ENCODE results near the gene PCDH15.
A peak's percentile ranks its signal among the peaks of the same experiment; 100 is the strongest.

The PCDH15 gene

GRCh38 chr10:53843736-53844362 lies 957.2 kb downstream of the PCDH15 start:
- Histone ChIP-seq H2AFZ (ENCODE audit: insufficient read depth, low read length, poor library complexity) (no peak overlapping the region), H3K4me2 (ENCODE audit: low read length) (no peak overlapping the region), H2BK120ac (ENCODE audit: insufficient read depth, low read length, poor library complexity) (no peak overlapping the region), H3K9me3 (ENCODE audit: insufficient read depth, low read depth, low read length) (no peaks in the 10 kb centered on the region), H3K36me3 (ENCODE audit: control insufficient read depth in 1 of 2, insufficient read depth in 2 of 2, low read length in 2 of 2) (no peaks in the 10 kb centered on the region), H2BK5ac (ENCODE audit: low read depth, low read length, poor library complexity) (no peak overlapping the region), H2BK12ac (ENCODE audit: low read length) (no peak overlapping the region), H3K79me1 (ENCODE audit: low read length) (peaks cover 8% of the 10 kb centered on the region), H3K4me3 (ENCODE audit: low read depth, low read length) (no peak overlapping the region), H4K91ac (ENCODE audit: low read depth, low read length) (no peak overlapping the region), H3K14ac (ENCODE audit: low read length) (no peak overlapping the region), H3K23ac (ENCODE audit: low read length) (no peak overlapping the region), H3K79me2 (ENCODE audit: control insufficient read depth, insufficient read depth, low read length, poor library complexity) (no peaks in the 10 kb centered on the region), H3K4ac (ENCODE audit: low read depth, low read length) (no peak overlapping the region), H3K27ac (ENCODE audit: low read depth, low read length) (peak overlapping the region; percentile 41), H3K4me1 (ENCODE audit: control insufficient read depth in 1 of 2, insufficient read depth in 2 of 2, low read length in 2 of 2) (peaks cover 0 to 4% of the 10 kb centered on the region in 2 experiments), H3K18ac (ENCODE audit: low read length) (no peak overlapping the region), H3K27me3 (ENCODE audit: insufficient read depth, low read length) (no peaks in the 10 kb centered on the region), H4K8ac (ENCODE audit: low read depth, low read length) (no peak overlapping the region), H3K9ac (ENCODE audit: low read length) (no peak overlapping the region), H4K12ac (ENCODE audit: low read depth, low read length) (no peak overlapping the region), H2AK5ac (ENCODE audit: low read length) (no peak overlapping the region)
- DNase-seq = no peak
- WGBS (ENCODE audit: extremely low coverage, insufficient coverage, insufficient read length) = no CpG with 5 or more reads among the region's 1 CpG

- Histone ChIP-seq H2BK120ac (ENCODE audit: insufficient read depth, low read length, poor library complexity) (no peak overlapping the region), H3K23ac (ENCODE audit: low read length) (no peak overlapping the region), H3K36me3 (ENCODE audit: control insufficient read depth in 1 of 2, insufficient read depth in 2 of 2, low read length in 2 of 2) (no peaks in the 10 kb centered on the region), H4K12ac (ENCODE audit: low read depth, low read length) (no peak overlapping the region), H3K14ac (ENCODE audit: low read length) (no peak overlapping the region), H2BK5ac (ENCODE audit: low read depth, low read length, poor library complexity) (no peak overlapping the region), H4K8ac (ENCODE audit: low read depth, low read length) (no peak overlapping the region), H3K79me1 (ENCODE audit: low read length) (peaks cover 8% of the 10 kb centered on the region), H3K4me1 (ENCODE audit: control insufficient read depth in 1 of 2, insufficient read depth in 2 of 2, low read length in 2 of 2) (peaks cover 0 to 4% of the 10 kb centered on the region in 2 experiments), H3K4me3 (ENCODE audit: low read depth, low read length) (no peak overlapping the region), H3K9me3 (ENCODE audit: insufficient read depth, low read depth, low read length) (no peaks in the 10 kb centered on the region), H2BK12ac (ENCODE audit: low read length) (no peak overlapping the region), H3K27me3 (ENCODE audit: insufficient read depth, low read length) (no peaks in the 10 kb centered on the region), H3K4me2 (ENCODE audit: low read length) (peak overlapping the region; percentile 38), H3K4ac (ENCODE audit: low read depth, low read length) (no peak overlapping the region), H3K18ac (ENCODE audit: low read length) (no peak overlapping the region), H2AFZ (ENCODE audit: insufficient read depth, low read length, poor library complexity) (no peak overlapping the region), H3K79me2 (ENCODE audit: control insufficient read depth, insufficient read depth, low read length, poor library complexity) (no peaks in the 10 kb centered on the region), H2AK5ac (ENCODE audit: low read length) (no peak overlapping the region), H3K27ac (ENCODE audit: low read depth, low read length) (peak overlapping the region; percentile 99), H3K9ac (ENCODE audit: low read length) (no peak overlapping the region), H4K91ac (ENCODE audit: low read depth, low read length) (no peak overlapping the region)
- no peak for DNase-seq
- whole genome bisulfite sequencing (ENCODE audit: extremely low coverage, insufficient coverage, insufficient read length) = no CpG with 5 or more reads among the region's 9 CpGs
Observed at GRCh38 chr10:53841483-53842145, 959.4 kb downstream of the PCDH15 start.

- H2BK5ac ChIP-seq (ENCODE audit: low read depth, low read length, poor library complexity) = peak overlapping the region; percentile 61
- peak overlapping the region; percentile 68 for H2BK120ac ChIP-seq (ENCODE audit: insufficient read depth, low read length, poor library complexity)
- H2BK12ac ChIP-seq (ENCODE audit: low read length) = peak overlapping the region; percentile 15
- H3K18ac ChIP-seq (ENCODE audit: low read length) = no peak overlapping the region
- H3K36me3 ChIP-seq (ENCODE audit: control insufficient read depth in 1 of 2, insufficient read depth in 2 of 2, low read length in 2 of 2) = no peaks in the 10 kb centered on the region
- H2AK5ac ChIP-seq (ENCODE audit: low read length) = no peak overlapping the region
- H4K91ac ChIP-seq (ENCODE audit: low read depth, low read length) = peak overlapping the region; percentile 19
- H2AFZ ChIP-seq (ENCODE audit: insufficient read depth, low read length, poor library complexity) = no peak overlapping the region
- no peak overlapping the region for H3K4ac ChIP-seq (ENCODE audit: low read depth, low read length)
- no peak for DNase-seq
- H3K79me1 ChIP-seq (ENCODE audit: low read length) = peaks cover 15% of the 10 kb centered on the region
- no peak overlapping the region for H4K12ac ChIP-seq (ENCODE audit: low read depth, low read length)
- H3K27ac ChIP-seq (ENCODE audit: low read depth, low read length) = peak overlapping the region; percentile 68
- no CpG with 5 or more reads among the region's 4 CpGs for WGBS (ENCODE audit: extremely low coverage, insufficient coverage, insufficient read length)
- H3K23ac ChIP-seq (ENCODE audit: low read length) = no peak overlapping the region
- no peak overlapping the region for H3K4me3 ChIP-seq (ENCODE audit: low read depth, low read length)
- H4K8ac ChIP-seq (ENCODE audit: low read depth, low read length) = no peak overlapping the region
- H3K9me3 ChIP-seq (ENCODE audit: insufficient read depth, low read depth, low read length) = no peaks in the 10 kb centered on the region
- no peak overlapping the region for H3K4me2 ChIP-seq (ENCODE audit: low read length)
- no peaks in the 10 kb centered on the region for H3K79me2 ChIP-seq (ENCODE audit: control insufficient read depth, insufficient read depth, low read length, poor library complexity)
- peaks cover 0 to 4% of the 10 kb centered on the region in 2 experiments for H3K4me1 ChIP-seq (ENCODE audit: control insufficient read depth in 1 of 2, insufficient read depth in 2 of 2, low read length in 2 of 2)
- H3K9ac ChIP-seq (ENCODE audit: low read length) = no peak overlapping the region
- no peaks in the 10 kb centered on the region for H3K27me3 ChIP-seq (ENCODE audit: insufficient read depth, low read length)
- H3K14ac ChIP-seq (ENCODE audit: low read length) = peak overlapping the region; percentile 80
Observed at GRCh38 chr10:53840653-53841052, 960.4 kb downstream of the PCDH15 start.

DNA sequence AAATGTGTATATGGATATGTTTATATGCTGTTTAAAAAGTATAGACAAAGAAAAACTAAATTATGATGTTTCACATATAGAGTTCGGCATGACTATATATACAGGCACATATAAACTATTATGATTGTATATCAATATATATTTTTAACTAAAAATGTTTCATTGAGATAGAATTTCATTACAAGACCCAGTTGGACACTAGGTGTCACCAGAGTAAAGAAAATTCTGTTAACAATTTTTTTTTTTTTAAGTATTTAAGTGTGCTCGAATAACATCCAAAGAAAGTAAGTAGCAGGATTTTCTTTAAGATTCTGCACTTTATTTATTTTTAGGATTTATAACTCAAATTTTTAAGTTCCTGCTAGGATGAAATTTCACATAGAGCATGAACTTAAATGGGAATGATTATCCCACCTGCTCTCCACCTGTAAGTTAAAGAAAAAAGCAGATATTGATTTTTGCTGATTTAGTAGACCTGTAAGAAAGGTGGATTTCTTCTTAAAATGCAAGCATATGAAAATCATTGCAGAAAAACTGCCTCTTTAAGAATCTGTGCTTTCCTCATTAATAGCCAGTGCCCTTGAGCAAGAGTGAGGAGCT lies 961.5 kb downstream of the PCDH15 start:
- no peak overlapping the region for H3K4ac ChIP-seq (ENCODE audit: low read depth, low read length)
- no peak overlapping the region for H3K18ac ChIP-seq (ENCODE audit: low read length)
- no peak overlapping the region for H2AK5ac ChIP-seq (ENCODE audit: low read length)
- H3K27ac ChIP-seq (ENCODE audit: low read depth, low read length) = peak overlapping the region; percentile 84
- no peak overlapping the region for H4K12ac ChIP-seq (ENCODE audit: low read depth, low read length)
- H3K4me2 ChIP-seq (ENCODE audit: low read length) = no peak overlapping the region
- no peak overlapping the region for H2BK5ac ChIP-seq (ENCODE audit: low read depth, low read length, poor library complexity)
- H4K91ac ChIP-seq (ENCODE audit: low read depth, low read length) = no peak overlapping the region
- peaks cover 0 to 4% of the 10 kb centered on the region in 2 experiments for H3K4me1 ChIP-seq (ENCODE audit: control insufficient read depth in 1 of 2, insufficient read depth in 2 of 2, low read length in 2 of 2)
- no CpG with 5 or more reads among the region's 2 CpGs for WGBS (ENCODE audit: extremely low coverage, insufficient coverage, insufficient read length)
- H3K79me2 ChIP-seq (ENCODE audit: control insufficient read depth, insufficient read depth, low read length, poor library complexity) = no peaks in the 10 kb centered on the region
- peaks cover 15% of the 10 kb centered on the region for H3K79me1 ChIP-seq (ENCODE audit: low read length)
- no peak overlapping the region for H2BK12ac ChIP-seq (ENCODE audit: low read length)
- H3K27me3 ChIP-seq (ENCODE audit: insufficient read depth, low read length) = no peaks in the 10 kb centered on the region
- no peak overlapping the region for H4K8ac ChIP-seq (ENCODE audit: low read depth, low read length)
- no peak overlapping the region for H3K4me3 ChIP-seq (ENCODE audit: low read depth, low read length)
- H3K14ac ChIP-seq (ENCODE audit: low read length) = no peak overlapping the region
- no peak overlapping the region for H3K23ac ChIP-seq (ENCODE audit: low read length)
- H2BK120ac ChIP-seq (ENCODE audit: insufficient read depth, low read length, poor library complexity) = no peak overlapping the region
- H2AFZ ChIP-seq (ENCODE audit: insufficient read depth, low read length, poor library complexity) = no peak overlapping the region
- H3K9me3 ChIP-seq (ENCODE audit: insufficient read depth, low read depth, low read length) = no peaks in the 10 kb centered on the region
- H3K9ac ChIP-seq (ENCODE audit: low read length) = no peak overlapping the region
- peak in 1 of 2 donors; percentile 43 for DNase-seq
- H3K36me3 ChIP-seq (ENCODE audit: control insufficient read depth in 1 of 2, insufficient read depth in 2 of 2, low read length in 2 of 2) = no peaks in the 10 kb centered on the region

All from trophoblast cell (in vitro differentiated cells and primary cell).